ENCODE data around the gene NPFFR1. TPM values are rescaled to one million over a fixed set of nuclear protein-coding genes. Genes with fewer than 3 reads are reported as not detected.

NPFFR1 gene
- total and polyA plus RNA-seq, 4 donors: under 0.01 TPM; not detected in 3

GRCh38 chr10:70266056-70266455, 17.7 kb downstream of the NPFFR1 start:
- no peak for TF ChIP-seq RAD21 (IDR thresholded peaks at IDR 0.05)
- TF ChIP-seq HNF4A (conservative IDR thresholded peaks at IDR 0.05): no peak
- TF ChIP-seq NR2F2 (IDR thresholded peaks at IDR 0.05): no peak
- TF ChIP-seq GABPA (IDR thresholded peaks at IDR 0.05 in 1 of 2, conservative IDR thresholded peaks at IDR 0.05 in 1 of 2): no peak
- TF ChIP-seq ZBTB33 (IDR thresholded peaks at IDR 0.05): no peak
- WGBS: 98% methylated on average over 7 of the region's 7 CpGs
- no peak overlapping the region for H3K9ac ChIP-seq (ENCODE audit: low read depth in 1 of 2, low read length in 2 of 2)
- H3K4me1 ChIP-seq (ENCODE audit: control insufficient read depth in 4 of 4, insufficient read depth in 4 of 4, low read length in 3 of 4): no peaks in the 10 kb centered on the region
- peaks cover 0 to 2% (median 0%) of the 10 kb centered on the region in 4 donors for H3K27me3 ChIP-seq (ENCODE audit: control insufficient read depth in 4 of 4, insufficient read depth in 4 of 4, low read length in 3 of 4)
- no peak overlapping the region for H3K27ac ChIP-seq (ENCODE audit: low read depth in 1 of 2, low read length in 2 of 2)
- H3K36me3 ChIP-seq (ENCODE audit: control insufficient read depth in 4 of 4, insufficient read depth in 3 of 4, low read depth in 1 of 4, low read length in 3 of 4): no peaks in the 10 kb centered on the region
- DNase-seq (ENCODE audit: low spot score): no peak
- H3K4me3 ChIP-seq (ENCODE audit: low read depth in 1 of 3, low read length in 3 of 3): no peak overlapping the region
- no peaks in the 10 kb centered on the region for H3K9me3 ChIP-seq (ENCODE audit: control insufficient read depth in 4 of 4, low read length in 3 of 4)

- no peak for DNase-seq (ENCODE audit: low spot score)
- H3K4me3 ChIP-seq (ENCODE audit: low read depth in 1 of 3, low read length in 3 of 3): no peak overlapping the region
- no peak overlapping the region for H3K9ac ChIP-seq (ENCODE audit: low read depth in 1 of 2, low read length in 2 of 2)
- H3K27ac ChIP-seq (ENCODE audit: low read depth in 1 of 2, low read length in 2 of 2): no peak overlapping the region
- H3K9me3 ChIP-seq (ENCODE audit: control insufficient read depth in 4 of 4, low read length in 3 of 4): no peaks in the 10 kb centered on the region
- peak; percentile 50 to 66 for TF ChIP-seq RAD21 (IDR thresholded peaks at IDR 0.05)
- TF ChIP-seq ZBTB33 (IDR thresholded peaks at IDR 0.05): no peak
- H3K36me3 ChIP-seq (ENCODE audit: control insufficient read depth in 4 of 4, insufficient read depth in 3 of 4, low read depth in 1 of 4, low read length in 3 of 4): no peaks in the 10 kb centered on the region
- 51% methylated on average over 10 of the region's 10 CpGs for WGBS
- peaks cover 0 to 2% (median 0%) of the 10 kb centered on the region in 4 donors for H3K27me3 ChIP-seq (ENCODE audit: control insufficient read depth in 4 of 4, insufficient read depth in 4 of 4, low read length in 3 of 4)
- no peaks in the 10 kb centered on the region for H3K4me1 ChIP-seq (ENCODE audit: control insufficient read depth in 4 of 4, insufficient read depth in 4 of 4, low read length in 3 of 4)
These were observed 18.6 kb downstream of the NPFFR1 start for GRCh38 chr10:70265032-70265689.

- Histone ChIP-seq H3K9me3 (ENCODE audit: control insufficient read depth in 4 of 4, low read length in 3 of 4) (no peaks in the 10 kb centered on the region), H3K27me3 (ENCODE audit: control insufficient read depth in 4 of 4, insufficient read depth in 4 of 4, low read length in 3 of 4) (peaks cover 0 to 2% (median 0%) of the 10 kb centered on the region in 4 donors), H3K9ac (ENCODE audit: low read depth in 1 of 2, low read length in 2 of 2) (no peak overlapping the region), H3K27ac (ENCODE audit: low read depth in 1 of 2, low read length in 2 of 2) (no peak overlapping the region), H3K4me3 (ENCODE audit: low read depth in 1 of 3, low read length in 3 of 3) (no peak overlapping the region), H3K36me3 (ENCODE audit: control insufficient read depth in 4 of 4, insufficient read depth in 3 of 4, low read depth in 1 of 4, low read length in 3 of 4) (no peaks in the 10 kb centered on the region), H3K4me1 (ENCODE audit: control insufficient read depth in 4 of 4, insufficient read depth in 4 of 4, low read length in 3 of 4) (no peaks in the 10 kb centered on the region)
- DNase-seq (ENCODE audit: low spot score): no peak
- 93% methylated on average over 3 of the region's 3 CpGs for WGBS
- TF ChIP-seq ATF3 (IDR thresholded peaks at IDR 0.05) (no peak), FOXA1 (IDR thresholded peaks at IDR 0.05) (no peak), YY1 (IDR thresholded peaks at IDR 0.05) (no peak), ZBTB33 (IDR thresholded peaks at IDR 0.05) (no peak), MAX (IDR thresholded peaks at IDR 0.05) (no peak), CTCF (IDR thresholded peaks at IDR 0.05; ENCODE audit: low read depth, low read length, missing input control) (no peak), EGR1 (IDR thresholded peaks at IDR 0.05; ENCODE audit: low read depth in 2 of 2) (no peak), RXRA (IDR thresholded peaks at IDR 0.05) (no peak), JUND (IDR thresholded peaks at IDR 0.05) (no peak), GABPA (IDR thresholded peaks at IDR 0.05 in 1 of 2, conservative IDR thresholded peaks at IDR 0.05 in 1 of 2) (no peak), SP1 (IDR thresholded peaks at IDR 0.05) (no peak), RAD21 (IDR thresholded peaks at IDR 0.05) (no peak), TAF1 (conservative IDR thresholded peaks at IDR 0.05) (no peak)
These were observed 23.1 kb downstream of the NPFFR1 start for GRCh38 chr10:70260734-70261133.
